Heart right ventricle (tissue), 16 donors: Measurements from ENCODE around the gene AGAP1. TPM values are rescaled to one million over a fixed set of nuclear protein-coding genes. Genes with fewer than 3 reads are reported as not detected.

Source experiments
- ATAC-seq, 8 donors: fragments of 200-7000 bp; cut with Tn5 transposase; one replicate each; pipeline ENCODE4 v1.9.1; 2020; ENCODE audit warnings: mild to moderate bottlenecking in 8 of 8, moderate library complexity in 8 of 8, moderate number of reproducible peaks in 1 of 8
- DNase-seq, 2 donors: peaks; one replicate each; pipeline ENCODE4 v3.0.0-alpha.2; 2020
- H3K27ac ChIP-seq, 10 donors: fragments of 200-600 bp; sonication (generic) in 2 of 10; one replicate each; pipeline versions ENCODE4 v1.5.0 to v1.8.0; 2020 to 2022; ENCODE audit warnings: mild to moderate bottlenecking in 3 of 10
- H3K27me3 ChIP-seq, 7 donors: fragments of 200-600 bp; one replicate each; pipeline ENCODE4 v1.8.0; 2021 to 2022; ENCODE audit warnings: mild to moderate bottlenecking in 2 of 7
- H3K36me3 ChIP-seq, 9 donors: fragments of 200-600 bp; sonication (generic) in 1 of 9; one replicate each; pipeline versions ENCODE4 v1.5.0 to v1.8.0; 2020 to 2022; ENCODE audit warnings: mild to moderate bottlenecking in 2 of 9
- H3K4me1 ChIP-seq, 9 donors: fragments of 200-600 bp; sonication (generic) in 1 of 9; one replicate each; pipeline versions ENCODE4 v1.5.0 to v1.8.0; 2020 to 2022; ENCODE audit warnings: mild to moderate bottlenecking in 4 of 9
- H3K4me3 ChIP-seq, 10 donors: fragments of 200-600 bp; sonication (generic) in 2 of 10; one replicate each; pipeline versions ENCODE4 v1.5.0 to v1.8.0; 2020 to 2022; ENCODE audit warnings: mild to moderate bottlenecking in 7 of 10, moderate library complexity in 2 of 10
- H3K9me3 ChIP-seq, 11 donors: fragments of 200-600 bp in 10 of 11; sonication (generic) in 2 of 11; one replicate each; pipeline versions ENCODE4 v1.5.0 to v1.8.0; 2013 to 2022; ENCODE audit warnings: mild to moderate bottlenecking in 2 of 11, control low read depth in 1 of 11, moderate library complexity in 1 of 11
- CTCF ChIP-seq, 9 donors: fragments of 200-600 bp; sonication (generic) in 2 of 9; IDR thresholded peaks; one replicate each; pipeline versions ENCODE4 v1.5.0 to v1.8.0; 2021 to 2022; ENCODE audit warnings: antibody characterized with exemption in 9 of 9, mild to moderate bottlenecking in 5 of 9, moderate library complexity in 1 of 9
- WGBS, 2 donors: extraction: QIAGEN DNeasy Blood & Tissue Kit; methylation state at CpG; one replicate each; pipeline ENCODE4 v1.1.7; 2013; ENCODE audit warnings: inconsistent platforms in 1 of 2; 5-methylcytosine and 5-hydroxymethylcytosine counted together
- intact Hi-C, 10 donors: fragments of 100-400 bp; cut with DNase I; formaldehyde crosslinking; loops; one replicate each; pipeline versions ENCODE4 v1.11.1 to v1.14.2; 2022
- polyA plus RNA-seq, 2 donors: library from polyadenylated mRNA; stranded (reverse); fragments of 200-250 nt; gene quantifications; one replicate each; pipeline ENCODE4 v1.2.3, GENCODE V29; 2013
- total RNA-seq, 10 donors: library from RNA; stranded (reverse); fragmentation: NEBNext Ultra II Directional in 3 of 10; extraction: Animal tissue kit (Norgen Biotek cat#: 25700) in 3 of 10; gene quantifications; one replicate each; pipeline versions ENCODE4 v1.2.1 to v1.2.4, GENCODE V29; 2021 to 2023
- donor health status: Arrhythmogenic right ventricular cardiomyopathy.
- donor health status: ischemic (EF 13 %, LVEDD 7.1; RV severe dilation, severe dysfunction).
- donor health status: healthy with polysubstance abuse.
- donor health status: DM: no; HTN: yes; CAD: no.
- donor health status: DM: no; HTN: no; CAD: no.
- donor health status: ischemic (EF 25% LVEDD 6.9; RV normal size, moderate dysfunction).
- donor health status: ischemic (EF 25% LVEDD 5.7; RV mildly dilated, moderate dysfunction).
- donor health status: healthy.
- donor health status: DM: yes; HTN: yes; CAD: no.
- donor health status: Ischemic cardiomyopathy.
- donor health status: ischemic (EF 35%, LVEDD 5.7; RV mildly dilated, moderate dysfunction).
- donor health status: nonischemic (EF 11% LVEDD 7.7; RV severe dilation, severe dysfunction).
- donor health status: DM: yes; HTN: yes; CAD: no.
- donor health status: PGD.
- donor health status: ischemic (EF 29% LVEDD 5.4; RV normal size, mild dysfunction).
- donor health status: nonischemic (EF 23%, LVEDD 6.1; RV moderate dilation, normal function).

AGAP1 gene
- total and polyA plus RNA-seq, 12 donors: 3.5 to 29.2 (median 19.4) TPM

GRCh38 chr2:235542733-235543127 is 48.9 kb downstream of the AGAP1 start:
- intact Hi-C loops: no loop called here
- H3K4me1 ChIP-seq: peaks cover 0 to 32% (median 11%) of the 10 kb centered on the region in 9 donors
- H3K4me3 ChIP-seq: no peak overlapping the region
- DNase-seq (no peak), ATAC-seq (no peak)
- no peak for TF ChIP-seq CTCF (IDR thresholded peaks at IDR 0.05)
- no peak overlapping the region for H3K27ac ChIP-seq
- H3K27me3 ChIP-seq: no peaks in the 10 kb centered on the region
- 62 to 67% methylated on average over 10 of the region's 10 CpGs for WGBS, 2 donors
- H3K9me3 ChIP-seq: no peaks in the 10 kb centered on the region
- H3K36me3 ChIP-seq: no peaks in the 10 kb centered on the region

- 84 to 86% methylated on average over 13 of the region's 13 CpGs for WGBS, 2 donors
- peak in 1 of 8 donors; percentile 43 for ATAC-seq
- Histone ChIP-seq H3K9me3 (no peaks in the 10 kb centered on the region), H3K27me3 (no peaks in the 10 kb centered on the region), H3K4me1 (peaks cover 0 to 28% (median 11%) of the 10 kb centered on the region in 9 donors), H3K4me3 (no peak overlapping the region), H3K36me3 (no peaks in the 10 kb centered on the region), H3K27ac (no peak overlapping the region)
- no peak for TF ChIP-seq CTCF (IDR thresholded peaks at IDR 0.05)
- no peak for DNase-seq
- intact Hi-C loops: no loop called here
Measured at GRCh38 chr2:235543128-235543750, 49.4 kb downstream of the AGAP1 start.

- intact Hi-C loops: no loop called here
- no peak for ATAC-seq
- no peak for TF ChIP-seq CTCF (IDR thresholded peaks at IDR 0.05)
- H3K27me3 ChIP-seq: no peaks in the 10 kb centered on the region
- whole genome bisulfite sequencing, 2 donors: 97% methylated on average over 25 of the region's 25 CpGs
- DNase-seq: no peak
- no peak overlapping the region for H3K4me3 ChIP-seq
- H3K36me3 ChIP-seq: no peaks in the 10 kb centered on the region
- peaks cover 0 to 28% (median 9%) of the 10 kb centered on the region in 9 donors for H3K4me1 ChIP-seq
- H3K9me3 ChIP-seq: no peaks in the 10 kb centered on the region
- H3K27ac ChIP-seq: no peak overlapping the region
Measured at GRCh38 chr2:235543851-235544688, 50.2 kb downstream of the AGAP1 start.

GRCh38 chr2:235544689-235544969 is 50.8 kb downstream of the AGAP1 start:
- ATAC-seq: no peak
- no peak overlapping the region for H3K4me3 ChIP-seq
- no peak for TF ChIP-seq CTCF (IDR thresholded peaks at IDR 0.05)
- intact Hi-C loops: no loop called here
- 92 to 94% methylated on average over 5 of the region's 5 CpGs for whole genome bisulfite sequencing, 2 donors
- H3K9me3 ChIP-seq: no peaks in the 10 kb centered on the region
- peaks cover 0 to 28% (median 9%) of the 10 kb centered on the region in 9 donors for H3K4me1 ChIP-seq
- no peak overlapping the region for H3K27ac ChIP-seq
- no peaks in the 10 kb centered on the region for H3K27me3 ChIP-seq
- DNase-seq: no peak
- no peaks in the 10 kb centered on the region for H3K36me3 ChIP-seq
